Smooth muscle cell (in vitro differentiated cells): Measurements from ENCODE around the gene CRCP. TPM values are rescaled to one million over a fixed set of nuclear protein-coding genes. Genes with fewer than 3 reads are reported as not detected.
A peak's percentile ranks its signal among the peaks of the same experiment; 100 is the strongest.
"Not testable (repeated sequence)": the region's sequence is repeated elsewhere in the genome, so short reads cannot be mapped to it uniquely, and the experiment has no call there.

Source experiments
- DNase-seq: peaks from one replicate; lab custom pipeline; 2025; ENCODE audit not compliant: unreplicated experiment; lab: John Stamatoyannopoulos, UW
- H2AFZ ChIP-seq: fragments of 200-600 bp; sonication (generic); 2 replicates; pipeline ENCODE4 v1.6.0; 2016; ENCODE audit warnings: antibody characterized with exemption, low read depth, mild to moderate bottlenecking
- H3F3A ChIP-seq: fragments of 200-600 bp; sonication (generic); 2 replicates; pipeline ENCODE4 v1.6.0; 2017; ENCODE audit warnings: antibody characterized with exemption, low read depth
- H3K27ac ChIP-seq: fragments of 200-600 bp; sonication (generic); 2 replicates; pipeline ENCODE4 v1.5.1; 2016; ENCODE audit warnings: low read depth, mild to moderate bottlenecking
- H3K27me3 ChIP-seq: fragments of 200-600 bp; sonication (generic); 2 replicates; pipeline ENCODE4 v1.6.1; 2016; ENCODE audit warnings: low read depth, mild to moderate bottlenecking
- H3K36me3 ChIP-seq: fragments of 200-600 bp; sonication (generic); 2 replicates; pipeline ENCODE4 v1.5.1; 2016; ENCODE audit warnings: low read depth
- H3K4me1 ChIP-seq: fragments of 200-600 bp; sonication (generic); 2 replicates; pipeline ENCODE4 v1.5.1; 2016; ENCODE audit warnings: low read depth
- H3K4me2 ChIP-seq: fragments of 200-600 bp; sonication (generic); 2 replicates; pipeline ENCODE4 v1.6.0; 2016; ENCODE audit warnings: mild to moderate bottlenecking
- H3K4me3 ChIP-seq: fragments of 200-600 bp; sonication (generic); 2 replicates; pipeline ENCODE4 v1.5.1; 2016; ENCODE audit warnings: mild to moderate bottlenecking
- H3K79me2 ChIP-seq: fragments of 200-600 bp; sonication (generic); 2 replicates; pipeline ENCODE4 v1.6.0; 2016; ENCODE audit warnings: low read depth, mild to moderate bottlenecking
- H3K9ac ChIP-seq: fragments of 200-600 bp; sonication (generic); 2 replicates; pipeline ENCODE4 v1.6.0; 2016; ENCODE audit warnings: low read depth
- H3K9me3 ChIP-seq: fragments of 200-600 bp; sonication (generic); replicated peaks from 2 replicates; pipeline ENCODE4 v1.5.1; 2016; ENCODE audit warnings: low read depth
- H4K20me1 ChIP-seq: fragments of 200-600 bp; sonication (generic); 2 replicates; pipeline ENCODE4 v1.6.0; 2016; ENCODE audit warnings: low read depth
- CTCF ChIP-seq: fragments of 200-600 bp; sonication (generic); IDR thresholded peaks from 2 replicates; pipeline ENCODE4 v1.5.1; 2017; ENCODE audit warnings: borderline replicate concordance, mild to moderate bottlenecking, antibody characterized with exemption; ENCODE audit not compliant: insufficient read depth, poor library complexity, severe bottlenecking
- WGBS: methylation state at CpG from one replicate; pipeline ENCODE4 v1.1.7; 2016; ENCODE audit warnings: low lambda C conversion rate; 5-methylcytosine and 5-hydroxymethylcytosine counted together
- polyA plus RNA-seq: library from polyadenylated mRNA; unstranded; fragments of >200 nt; fragmentation: Nextera tagmentation; extraction: Ambion mirVana; gene quantifications from 2 replicates; pipeline ENCODE4 v1.2.1, GENCODE V29; 2016
- total RNA-seq: library from RNA; depleted of rRNA; stranded (reverse); fragments of >200 nt; gene quantifications from 2 replicates; pipeline ENCODE4 v1.2.3, GENCODE V29; 2014

The CRCP gene
- total and polyA plus RNA-seq, 2 experiments from 2014 or later: 13.6 to 13.7 TPM

- Histone ChIP-seq H3K4me1 (no peaks in the 10 kb centered on the region), H3K4me3 (no peak overlapping the region), H3K27me3 (no peaks in the 10 kb centered on the region), H3K4me2 (peak overlapping the region; percentile 26), H3K36me3 (no peaks in the 10 kb centered on the region), H3F3A (no peaks in the 10 kb centered on the region), H3K79me2 (no peaks in the 10 kb centered on the region), H3K27ac (no peak overlapping the region), H4K20me1 (no peaks in the 10 kb centered on the region), H2AFZ (no peak overlapping the region), H3K9ac (no peak overlapping the region), H3K9me3 (no peaks in the 10 kb centered on the region)
- 72% methylated on average over 7 of the region's 7 CpGs for WGBS
- DNase-seq: no peak
- no peak for TF ChIP-seq CTCF
Observed at GRCh38 chr7:66167773-66168387, 53.2 kb downstream of the CRCP start.

GRCh38 chr7:66169616-66170015 lies 55.0 kb downstream of the CRCP start:
- no peak for TF ChIP-seq CTCF
- H3K79me2 ChIP-seq: no peaks in the 10 kb centered on the region
- H2AFZ ChIP-seq: no peak overlapping the region
- no peak overlapping the region for H3K9ac ChIP-seq
- H3K27me3 ChIP-seq: no peaks in the 10 kb centered on the region
- no peaks in the 10 kb centered on the region for H3K9me3 ChIP-seq
- H3K4me2 ChIP-seq: no peak overlapping the region
- H3F3A ChIP-seq: no peaks in the 10 kb centered on the region
- no peaks in the 10 kb centered on the region for H3K36me3 ChIP-seq
- no peak for DNase-seq
- no peak overlapping the region for H3K4me3 ChIP-seq
- 88% methylated on average over 2 of the region's 2 CpGs for WGBS
- H3K4me1 ChIP-seq: no peaks in the 10 kb centered on the region
- H3K27ac ChIP-seq: no peak overlapping the region
- no peaks in the 10 kb centered on the region for H4K20me1 ChIP-seq

GRCh38 chr7:66170309-66171231 lies 55.9 kb downstream of the CRCP start:
- Histone ChIP-seq H3K36me3 (no peaks in the 10 kb centered on the region), H3K27me3 (no peaks in the 10 kb centered on the region), H3F3A (no peaks in the 10 kb centered on the region), H3K4me2 (no peak overlapping the region), H4K20me1 (no peaks in the 10 kb centered on the region), H3K9me3 (no peaks in the 10 kb centered on the region), H3K27ac (no peak overlapping the region), H3K79me2 (no peaks in the 10 kb centered on the region), H2AFZ (no peak overlapping the region), H3K9ac (no peak overlapping the region), H3K4me3 (no peak overlapping the region), H3K4me1 (no peaks in the 10 kb centered on the region)
- TF ChIP-seq CTCF: no peak
- WGBS: 82% methylated on average over 16 of the region's 16 CpGs
- no peak for DNase-seq

GRCh38 chr7:66172536-66173401 lies 58.1 kb downstream of the CRCP start:
- H3K4me3 ChIP-seq, H3K9ac ChIP-seq, DNase-seq, H3K9me3 ChIP-seq, H3K4me1 ChIP-seq, H3K27me3 ChIP-seq, H3K36me3 ChIP-seq, H4K20me1 ChIP-seq, H3K4me2 ChIP-seq, H2AFZ ChIP-seq, H3K27ac ChIP-seq, H3K79me2 ChIP-seq, H3F3A ChIP-seq: not testable (repeated sequence)
- WGBS: 82% methylated on average over 9 of the region's 9 CpGs
